Daoy (cell line): ENCODE results near the gene SH3RF3. TPM values are rescaled to one million over a fixed set of nuclear protein-coding genes. Genes with fewer than 3 reads are reported as not detected.

Source experiments
- DNase-seq: peaks from one replicate; pipeline ENCODE4 v3.0.0-alpha.2; 2015; ENCODE audit warnings: low read depth
- total RNA-seq: library from RNA; depleted of rRNA; stranded (reverse); fragments of >200 nt; shearing (Covaris generic); gene quantifications from 2 replicates; pipeline ENCODE4 v1.2.3, GENCODE V29; 2014

SH3RF3 gene
- total RNA-seq, 1 experiment from 2014 or later = 3.0 TPM

GRCh38 chr2:109473616-109474318 is 344.8 kb downstream of the SH3RF3 start:
- no peak for DNase-seq

- DNase-seq = no peak
Measured at GRCh38 chr2:109474319-109474825, 345.4 kb downstream of the SH3RF3 start.

- peak; percentile 34 for DNase-seq
Measured at GRCh38 chr2:109475531-109476210, 346.7 kb downstream of the SH3RF3 start.

- no peak for DNase-seq
Measured at GRCh38 chr2:109476641-109477441, 347.8 kb downstream of the SH3RF3 start.

GRCh38 chr2:109478906-109479493 is 350.0 kb downstream of the SH3RF3 start:
- no peak for DNase-seq

GRCh38 chr2:109479804-109480203 is 350.8 kb downstream of the SH3RF3 start:
- DNase-seq = no peak

- DNase-seq = no peak
Measured at GRCh38 chr2:109480486-109481195, 351.6 kb downstream of the SH3RF3 start.

GRCh38 chr2:109481196-109481555 is 352.2 kb downstream of the SH3RF3 start:
- DNase-seq = no peak

GRCh38 chr2:109481599-109481998 is 352.6 kb downstream of the SH3RF3 start:
- DNase-seq = no peak

GRCh38 chr2:109482361-109482861 is 353.4 kb downstream of the SH3RF3 start:
- DNase-seq = no peak

GRCh38 chr2:109486711-109487535 is 357.9 kb downstream of the SH3RF3 start:
- DNase-seq = peak; percentile 87

GRCh38 chr2:109487536-109487869 is 358.5 kb downstream of the SH3RF3 start:
- DNase-seq = no peak

- DNase-seq = no peak
Measured at GRCh38 chr2:109487871-109488655, 359.1 kb downstream of the SH3RF3 start.

- no peak for DNase-seq
Measured at GRCh38 chr2:109489296-109489695, 360.3 kb downstream of the SH3RF3 start.

- DNase-seq = no peak
Measured at GRCh38 chr2:109493176-109493935, 364.4 kb downstream of the SH3RF3 start.

- DNase-seq = no peak
Measured at GRCh38 chr2:109494351-109494750, 365.3 kb downstream of the SH3RF3 start.

- peak; percentile 58 for DNase-seq
Measured at GRCh38 chr2:109497463-109497862, 368.5 kb downstream of the SH3RF3 start.

- no peak for DNase-seq
Measured at GRCh38 chr2:109497911-109498870, 369.2 kb downstream of the SH3RF3 start.
